Measurements from ENCODE around the gene PDCD1LG2.

- no peak for TF ChIP-seq CTCF (IDR thresholded peaks at IDR 0.05; ENCODE audit: poor library complexity)
- no peak for TF ChIP-seq EZH2 (IDR thresholded peaks at IDR 0.05; ENCODE audit: borderline replicate concordance)
- TF ChIP-seq EZH2phosphoT487 (IDR thresholded peaks at IDR 0.05; ENCODE audit: low read depth, severe bottlenecking, unreplicated experiment): no peak
These were observed 103.9 kb downstream of the PDCD1LG2 start for GRCh38 chr9:5614192-5614591.

Measured in hepatocyte (in vitro differentiated cells).